Ishikawa (cell line): ENCODE measurements around the gene EPAS1.

Source experiments
- CEBPB ChIP-seq: IDR thresholded peaks from 2 replicates; pipeline ENCODE4 v1.6.1; 2012
- CREB1 ChIP-seq: IDR thresholded peaks from 2 replicates; pipeline ENCODE4 v1.6.1; 2012; ENCODE audit warnings: low read depth
- EGR1 ChIP-seq: IDR thresholded peaks from 2 replicates; pipeline ENCODE4 v1.6.1; 2012
- EP300 ChIP-seq: IDR thresholded peaks from 2 replicates; pipeline ENCODE4 v1.6.1; 2012; ENCODE audit warnings: borderline replicate concordance
- FOXM1 ChIP-seq: IDR thresholded peaks from 2 replicates; pipeline ENCODE4 v1.6.1; 2012; ENCODE audit warnings: low read depth, borderline replicate concordance
- NFIC ChIP-seq: IDR thresholded peaks from 2 replicates; pipeline ENCODE4 v1.6.1; 2012
- RAD21 ChIP-seq: IDR thresholded peaks from 2 replicates; pipeline ENCODE4 v1.6.1; 2012; ENCODE audit warnings: low read depth
- TAF1 ChIP-seq: IDR thresholded peaks from 2 replicates; pipeline ENCODE4 v1.6.1; 2012; ENCODE audit warnings: low read depth, mild to moderate bottlenecking
- TCF12 ChIP-seq: IDR thresholded peaks from 2 replicates; pipeline ENCODE4 v1.6.1; 2012; ENCODE audit warnings: low read depth
- TEAD4 ChIP-seq: IDR thresholded peaks from 2 replicates; pipeline ENCODE4 v1.6.1; 2012
- YY1 ChIP-seq: IDR thresholded peaks from 2 replicates; pipeline ENCODE4 v1.6.1; 2012; ENCODE audit warnings: low read depth
- ZBTB7A ChIP-seq: IDR thresholded peaks from 2 replicates; pipeline ENCODE4 v1.6.1; 2012; ENCODE audit warnings: low read depth
- TF ChIP-seq, protein P1 (sequence below): IDR thresholded peaks from 2 replicates; pipeline ENCODE4 v1.6.1; 2012
- TF ChIP-seq, protein P2 (sequence below): IDR thresholded peaks from 2 replicates; pipeline ENCODE4 v1.6.1; 2012; ENCODE audit warnings: low read depth, mild to moderate bottlenecking
- TF ChIP-seq, protein P3 (sequence below): IDR thresholded peaks from 2 replicates; pipeline ENCODE4 v1.6.1; 2012

Gene EPAS1

DNA sequence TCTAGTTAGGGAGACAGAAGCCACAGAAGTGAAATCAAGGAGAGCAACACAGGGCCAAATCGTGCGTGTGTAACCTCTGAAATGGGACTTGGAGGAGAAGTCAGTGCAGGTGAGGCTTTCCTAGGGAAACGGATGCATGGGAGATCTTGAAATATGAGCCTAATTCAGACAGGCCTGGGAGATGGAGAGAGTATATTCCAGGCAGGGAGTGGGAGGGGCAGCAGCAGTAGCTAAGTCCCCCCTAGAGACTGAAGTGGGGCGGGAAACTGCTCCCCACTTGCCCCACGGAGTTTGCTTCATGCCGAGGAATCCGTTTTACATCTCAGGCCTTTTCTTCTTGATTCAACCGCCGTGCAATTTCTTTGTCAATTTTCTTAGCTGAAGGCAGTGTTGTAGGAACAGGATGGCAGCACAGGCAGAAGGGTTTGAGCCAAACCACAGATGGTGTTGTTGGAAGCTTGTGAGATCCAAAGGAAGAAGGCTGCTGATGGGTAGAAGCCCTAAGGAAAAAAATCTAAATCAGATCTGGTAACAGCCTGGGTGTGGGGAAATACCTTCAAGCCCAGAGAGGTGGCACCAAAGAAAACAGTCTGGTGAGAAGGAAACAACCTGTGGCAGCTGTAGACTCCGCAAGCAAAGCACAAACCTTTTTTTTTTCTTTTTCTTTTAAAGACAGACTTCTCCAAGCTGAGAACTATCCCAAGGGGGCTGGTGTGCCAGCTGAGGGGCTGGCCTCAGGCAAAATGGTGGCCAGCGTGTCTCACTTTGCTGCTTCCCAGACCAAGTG lies 40.2 kb downstream of the EPAS1 start:
- TF ChIP-seq, protein P1, sequence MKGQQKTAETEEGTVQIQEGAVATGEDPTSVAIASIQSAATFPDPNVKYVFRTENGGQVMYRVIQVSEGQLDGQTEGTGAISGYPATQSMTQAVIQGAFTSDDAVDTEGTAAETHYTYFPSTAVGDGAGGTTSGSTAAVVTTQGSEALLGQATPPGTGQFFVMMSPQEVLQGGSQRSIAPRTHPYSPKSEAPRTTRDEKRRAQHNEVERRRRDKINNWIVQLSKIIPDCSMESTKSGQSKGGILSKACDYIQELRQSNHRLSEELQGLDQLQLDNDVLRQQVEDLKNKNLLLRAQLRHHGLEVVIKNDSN, result no peak
- TF ChIP-seq TCF12 (no peak), NFIC (no peak), CEBPB (no peak), TEAD4 (no peak)

DNA sequence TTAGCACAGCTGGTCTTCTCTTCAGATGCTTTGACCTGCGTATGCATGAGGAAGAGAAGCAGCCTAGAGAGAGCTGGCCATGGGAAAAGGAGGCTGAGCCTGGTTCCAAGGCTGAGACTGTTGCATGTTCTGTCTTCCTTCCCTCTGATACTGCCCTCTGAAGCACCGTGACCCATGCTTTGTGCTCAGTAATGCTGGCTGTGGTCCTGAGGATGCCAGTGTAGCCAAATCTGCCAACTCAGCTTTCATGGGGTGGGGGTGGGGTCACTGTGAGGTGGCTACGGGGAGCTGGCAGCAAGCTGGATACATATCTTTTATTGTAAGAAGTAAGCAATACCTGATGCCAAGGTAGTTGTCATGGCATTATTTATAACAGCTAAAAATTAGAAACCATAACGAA lies 41.5 kb downstream of the EPAS1 start:
- no peak for TF ChIP-seq EGR1
- TF ChIP-seq TEAD4, result no peak
- no peak for TF ChIP-seq ZBTB7A
- TF ChIP-seq EP300, result no peak
- TF ChIP-seq RAD21, result no peak
- TF ChIP-seq FOXM1, result no peak
- no peak for TF ChIP-seq NFIC
- no peak for TF ChIP-seq TAF1
- TF ChIP-seq, protein P2, sequence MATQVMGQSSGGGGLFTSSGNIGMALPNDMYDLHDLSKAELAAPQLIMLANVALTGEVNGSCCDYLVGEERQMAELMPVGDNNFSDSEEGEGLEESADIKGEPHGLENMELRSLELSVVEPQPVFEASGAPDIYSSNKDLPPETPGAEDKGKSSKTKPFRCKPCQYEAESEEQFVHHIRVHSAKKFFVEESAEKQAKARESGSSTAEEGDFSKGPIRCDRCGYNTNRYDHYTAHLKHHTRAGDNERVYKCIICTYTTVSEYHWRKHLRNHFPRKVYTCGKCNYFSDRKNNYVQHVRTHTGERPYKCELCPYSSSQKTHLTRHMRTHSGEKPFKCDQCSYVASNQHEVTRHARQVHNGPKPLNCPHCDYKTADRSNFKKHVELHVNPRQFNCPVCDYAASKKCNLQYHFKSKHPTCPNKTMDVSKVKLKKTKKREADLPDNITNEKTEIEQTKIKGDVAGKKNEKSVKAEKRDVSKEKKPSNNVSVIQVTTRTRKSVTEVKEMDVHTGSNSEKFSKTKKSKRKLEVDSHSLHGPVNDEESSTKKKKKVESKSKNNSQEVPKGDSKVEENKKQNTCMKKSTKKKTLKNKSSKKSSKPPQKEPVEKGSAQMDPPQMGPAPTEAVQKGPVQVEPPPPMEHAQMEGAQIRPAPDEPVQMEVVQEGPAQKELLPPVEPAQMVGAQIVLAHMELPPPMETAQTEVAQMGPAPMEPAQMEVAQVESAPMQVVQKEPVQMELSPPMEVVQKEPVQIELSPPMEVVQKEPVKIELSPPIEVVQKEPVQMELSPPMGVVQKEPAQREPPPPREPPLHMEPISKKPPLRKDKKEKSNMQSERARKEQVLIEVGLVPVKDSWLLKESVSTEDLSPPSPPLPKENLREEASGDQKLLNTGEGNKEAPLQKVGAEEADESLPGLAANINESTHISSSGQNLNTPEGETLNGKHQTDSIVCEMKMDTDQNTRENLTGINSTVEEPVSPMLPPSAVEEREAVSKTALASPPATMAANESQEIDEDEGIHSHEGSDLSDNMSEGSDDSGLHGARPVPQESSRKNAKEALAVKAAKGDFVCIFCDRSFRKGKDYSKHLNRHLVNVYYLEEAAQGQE, result no peak
- TF ChIP-seq TCF12, result no peak
- no peak for TF ChIP-seq CEBPB
- TF ChIP-seq CREB1, result no peak
- TF ChIP-seq, protein P1, result no peak
- TF ChIP-seq, protein P3, sequence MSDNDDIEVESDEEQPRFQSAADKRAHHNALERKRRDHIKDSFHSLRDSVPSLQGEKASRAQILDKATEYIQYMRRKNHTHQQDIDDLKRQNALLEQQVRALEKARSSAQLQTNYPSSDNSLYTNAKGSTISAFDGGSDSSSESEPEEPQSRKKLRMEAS, result no peak
- no peak for TF ChIP-seq YY1

DNA sequence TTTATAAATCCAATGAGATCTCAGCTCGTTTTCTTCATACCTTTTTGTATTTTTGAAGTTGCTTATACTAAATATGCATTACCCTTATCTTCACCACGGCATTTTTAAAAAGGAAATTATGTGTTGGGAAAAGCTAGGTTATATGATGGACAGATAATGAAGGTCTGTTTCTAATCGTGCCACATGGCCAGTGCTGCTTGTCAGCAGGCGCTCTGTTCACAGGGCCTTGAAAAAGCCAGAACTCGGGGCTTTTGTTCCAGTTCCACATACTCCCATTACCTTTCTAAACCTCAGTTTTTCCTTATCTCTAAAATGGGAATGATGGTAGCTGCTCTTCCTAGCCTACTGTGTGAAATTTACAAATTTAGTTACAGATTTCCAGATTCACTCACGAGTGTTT lies 42.0 kb downstream of the EPAS1 start:
- TF ChIP-seq CREB1, result no peak
- TF ChIP-seq, protein P1, result no peak
- no peak for TF ChIP-seq RAD21
- no peak for TF ChIP-seq CEBPB

DNA sequence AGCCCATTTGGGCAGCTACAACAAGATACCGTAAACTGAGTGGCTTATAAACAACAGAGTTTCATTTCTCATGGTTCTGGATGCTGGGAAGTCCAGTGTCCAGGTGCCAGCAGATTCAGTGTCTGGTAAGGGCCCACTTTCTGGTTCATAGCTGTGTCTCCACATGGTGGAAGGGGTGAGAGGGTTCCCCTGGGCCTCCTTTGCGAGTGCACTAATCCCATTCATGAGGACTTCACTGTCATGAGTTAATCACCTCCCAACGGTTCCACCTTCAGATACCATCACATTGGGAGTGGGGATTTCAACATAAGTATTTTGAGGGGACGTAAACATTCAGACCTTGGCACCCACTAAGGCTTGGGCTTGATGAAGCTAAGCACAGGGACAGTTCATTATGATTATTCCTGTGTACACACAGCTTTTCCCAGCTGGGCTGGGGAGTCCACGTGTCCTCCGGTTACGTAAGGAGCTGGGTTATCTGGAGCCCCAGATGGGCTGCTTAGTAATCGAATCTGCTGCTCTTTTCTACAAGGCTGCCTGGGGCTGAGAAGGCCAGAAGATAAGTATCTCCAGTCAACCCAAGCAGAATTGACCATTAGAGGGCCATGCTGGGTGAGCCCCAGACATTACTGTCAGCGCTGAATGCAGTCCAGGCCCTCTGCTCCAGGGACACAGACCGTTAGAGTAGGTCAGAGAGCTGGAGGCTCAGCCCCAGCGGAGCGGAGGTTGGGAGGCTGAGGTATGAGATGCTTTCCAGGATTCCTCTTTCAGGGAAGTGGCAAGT lies 42.7 kb downstream of the EPAS1 start:
- TF ChIP-seq EGR1 (no peak), EP300 (no peak)

DNA sequence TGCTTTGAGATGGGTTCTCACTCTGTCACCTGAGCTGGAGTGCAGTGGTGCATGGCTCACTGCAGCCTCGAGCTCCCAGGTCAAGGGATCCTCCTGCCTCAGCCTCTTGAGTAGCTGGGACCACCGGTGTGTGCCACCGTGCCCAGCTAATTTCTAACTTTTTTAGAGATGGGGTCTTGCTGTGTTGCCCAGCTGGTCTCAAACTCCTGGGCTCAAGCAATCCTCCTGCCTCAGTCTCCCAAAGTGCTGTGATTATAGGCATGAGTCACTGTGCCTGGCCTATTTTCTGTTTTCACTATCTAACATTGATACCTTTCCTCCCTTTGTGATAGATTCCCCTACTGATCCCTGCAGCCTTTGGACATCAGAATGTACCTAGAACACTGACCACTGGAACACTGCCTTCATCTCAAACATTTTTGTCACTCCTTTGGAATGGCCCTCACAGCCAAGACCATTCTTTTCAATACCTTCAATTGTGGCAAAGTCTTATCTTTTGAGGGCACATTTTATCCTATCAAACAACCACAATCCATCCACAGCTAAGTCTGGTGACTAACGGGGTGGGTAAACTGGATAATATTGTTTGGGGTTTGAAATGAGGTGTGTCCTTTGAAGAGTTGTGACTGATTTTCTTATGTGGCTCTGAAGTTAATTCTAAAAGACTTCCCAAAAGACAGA lies 43.7 kb downstream of the EPAS1 start:
- no peak for TF ChIP-seq ZBTB7A
- TF ChIP-seq, protein P3, result no peak
- TF ChIP-seq EGR1, result no peak
- no peak for TF ChIP-seq CREB1
- no peak for TF ChIP-seq TEAD4

DNA sequence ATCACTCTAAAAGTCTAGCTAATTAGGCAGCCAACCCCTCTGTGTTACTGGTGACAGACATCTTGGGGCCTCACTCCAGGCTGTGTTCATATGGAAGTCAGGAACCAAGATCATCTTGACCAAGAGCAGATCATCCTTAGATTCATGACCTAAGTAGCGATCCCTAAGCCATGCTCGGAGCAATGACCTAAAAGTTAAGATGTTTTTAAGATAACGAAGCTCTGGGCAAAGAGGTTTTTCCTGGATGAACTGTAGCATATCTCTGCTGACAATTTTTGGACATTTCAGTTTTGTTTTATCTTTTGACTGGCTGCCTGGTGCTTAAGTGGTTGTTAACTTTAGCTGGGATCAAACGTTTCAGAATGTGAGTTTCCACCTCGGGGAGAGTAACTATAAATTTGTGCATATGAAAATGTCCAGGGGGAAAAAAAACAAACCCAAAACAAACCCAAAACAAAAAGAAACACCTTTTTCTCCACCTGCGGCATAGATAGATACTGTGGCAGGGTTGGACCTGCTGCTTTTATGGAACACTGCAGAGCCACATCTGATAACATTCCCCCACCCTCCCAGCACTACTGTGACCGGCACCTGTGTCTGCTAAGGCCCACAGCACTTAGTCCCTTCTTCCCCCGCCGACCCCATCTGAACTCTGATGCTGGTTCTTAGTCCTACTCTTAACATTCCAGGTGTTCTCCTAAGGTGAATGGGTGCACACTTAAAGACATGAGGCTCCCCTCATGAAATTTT lies 45.5 kb downstream of the EPAS1 start:
- TF ChIP-seq YY1 (no peak), EGR1 (no peak), FOXM1 (no peak), TEAD4 (no peak), NFIC (no peak), RAD21 (no peak), CEBPB (no peak), CREB1 (no peak), ZBTB7A (no peak), EP300 (no peak), TAF1 (no peak), TCF12 (no peak)
- TF ChIP-seq, protein P2, result no peak
- TF ChIP-seq, protein P1, result no peak
- TF ChIP-seq, protein P3, result no peak
